Neural crest cell (in vitro differentiated cells): ENCODE measurements around the gene CPNE1. TPM values are rescaled to one million over a fixed set of nuclear protein-coding genes. Genes with fewer than 3 reads are reported as not detected.

Source experiments
- DNase-seq: peaks from one replicate; pipeline ENCODE4 v3.0.0; 2021; ENCODE audit warnings: low read depth, mixed read lengths, low spot score
- H3K27ac Mint-ChIP-seq: one replicate; pipeline ENCODE4 v1.8.0; 2021; ENCODE audit warnings: mild to moderate bottlenecking, mixed read lengths; ENCODE audit not compliant: unreplicated experiment
- H3K27me3 Mint-ChIP-seq: 2 replicates; pipeline ENCODE4 v1.8.0; 2021; ENCODE audit warnings: low read depth, mild to moderate bottlenecking, mixed read lengths
- H3K36me3 Mint-ChIP-seq: 2 replicates; pipeline ENCODE4 v1.8.0; 2021; ENCODE audit warnings: low read depth, mild to moderate bottlenecking, mixed read lengths
- H3K4me1 Mint-ChIP-seq: 2 replicates; pipeline ENCODE4 v1.8.0; 2021; ENCODE audit warnings: mixed read lengths
- H3K4me3 Mint-ChIP-seq: one replicate; pipeline ENCODE4 v1.8.0; 2021; ENCODE audit warnings: mild to moderate bottlenecking, mixed read lengths
- H3K9me3 Mint-ChIP-seq: 2 replicates; pipeline ENCODE4 v1.8.0; 2021; ENCODE audit warnings: mixed read lengths
- total RNA-seq: library from RNA; stranded (reverse); gene quantifications from 2 replicates; pipeline ENCODE4 v1.2.1, GENCODE V29; 2021
- TF ChIP-seq, protein P1 (sequence below): fragments of 200-600 bp; sonication (generic); conservative IDR thresholded peaks from 2 replicates; pipeline ENCODE4 v1.5.0; 2021; ENCODE audit warnings: antibody characterized with exemption, mild to moderate bottlenecking

Gene CPNE1
- total RNA-seq, 1 donor from 2014 or later = 236 TPM

DNA sequence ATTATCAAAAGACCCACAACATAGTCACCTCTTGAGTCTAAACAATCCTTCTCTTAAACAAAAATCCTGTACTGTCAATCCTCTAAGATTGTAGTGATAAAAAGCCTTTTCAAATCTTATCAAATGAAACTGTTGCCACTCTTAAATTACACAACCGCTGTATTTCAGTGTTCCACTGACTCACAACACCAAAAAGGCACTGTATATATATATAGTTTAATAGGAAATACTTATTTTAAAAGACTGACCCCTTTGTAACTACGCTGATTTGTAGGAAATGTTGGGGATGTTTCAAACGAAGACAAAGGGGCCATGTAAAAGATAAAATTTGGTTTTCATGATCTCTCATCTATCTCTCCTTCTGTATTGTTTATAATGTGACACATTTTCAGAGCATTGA, 14.1 kb downstream of the CPNE1 start:
- H3K9me3 Mint-ChIP-seq = no peaks in the 10 kb centered on the region
- H3K4me1 Mint-ChIP-seq = peaks cover 3% of the 10 kb centered on the region
- no peaks in the 10 kb centered on the region for H3K27me3 Mint-ChIP-seq
- no peak overlapping the region for H3K4me3 Mint-ChIP-seq
- no peak overlapping the region for H3K27ac Mint-ChIP-seq
- H3K36me3 Mint-ChIP-seq = no peaks in the 10 kb centered on the region
- no peak for DNase-seq
- TF ChIP-seq, protein P1, sequence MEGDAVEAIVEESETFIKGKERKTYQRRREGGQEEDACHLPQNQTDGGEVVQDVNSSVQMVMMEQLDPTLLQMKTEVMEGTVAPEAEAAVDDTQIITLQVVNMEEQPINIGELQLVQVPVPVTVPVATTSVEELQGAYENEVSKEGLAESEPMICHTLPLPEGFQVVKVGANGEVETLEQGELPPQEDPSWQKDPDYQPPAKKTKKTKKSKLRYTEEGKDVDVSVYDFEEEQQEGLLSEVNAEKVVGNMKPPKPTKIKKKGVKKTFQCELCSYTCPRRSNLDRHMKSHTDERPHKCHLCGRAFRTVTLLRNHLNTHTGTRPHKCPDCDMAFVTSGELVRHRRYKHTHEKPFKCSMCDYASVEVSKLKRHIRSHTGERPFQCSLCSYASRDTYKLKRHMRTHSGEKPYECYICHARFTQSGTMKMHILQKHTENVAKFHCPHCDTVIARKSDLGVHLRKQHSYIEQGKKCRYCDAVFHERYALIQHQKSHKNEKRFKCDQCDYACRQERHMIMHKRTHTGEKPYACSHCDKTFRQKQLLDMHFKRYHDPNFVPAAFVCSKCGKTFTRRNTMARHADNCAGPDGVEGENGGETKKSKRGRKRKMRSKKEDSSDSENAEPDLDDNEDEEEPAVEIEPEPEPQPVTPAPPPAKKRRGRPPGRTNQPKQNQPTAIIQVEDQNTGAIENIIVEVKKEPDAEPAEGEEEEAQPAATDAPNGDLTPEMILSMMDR = no peak

DNA sequence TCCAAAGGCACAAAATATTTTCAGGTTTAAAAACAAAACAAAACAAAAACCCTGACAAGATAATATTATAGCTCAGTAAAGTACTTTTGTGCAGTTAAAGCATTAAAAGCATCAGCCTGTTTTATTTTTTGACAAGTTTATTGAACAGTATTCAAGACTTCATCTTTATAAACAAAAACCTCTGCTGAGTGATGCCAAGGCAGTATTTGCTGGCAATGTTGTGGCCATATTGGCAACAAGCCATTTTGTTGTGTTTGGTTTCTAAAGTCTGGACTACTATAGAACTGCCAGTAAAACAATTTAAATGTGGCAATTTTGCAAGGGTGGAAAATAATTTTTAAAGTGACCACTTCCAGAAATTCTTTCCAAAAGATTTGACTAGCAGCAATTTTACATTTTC, 15.9 kb downstream of the CPNE1 start:
- Mint-ChIP-seq H3K4me1 (peaks cover 3% of the 10 kb centered on the region), H3K36me3 (no peaks in the 10 kb centered on the region), H3K27ac (no peak overlapping the region), H3K9me3 (no peaks in the 10 kb centered on the region), H3K4me3 (no peak overlapping the region), H3K27me3 (no peaks in the 10 kb centered on the region)
- TF ChIP-seq, protein P1 = no peak
- no peak for DNase-seq

DNA sequence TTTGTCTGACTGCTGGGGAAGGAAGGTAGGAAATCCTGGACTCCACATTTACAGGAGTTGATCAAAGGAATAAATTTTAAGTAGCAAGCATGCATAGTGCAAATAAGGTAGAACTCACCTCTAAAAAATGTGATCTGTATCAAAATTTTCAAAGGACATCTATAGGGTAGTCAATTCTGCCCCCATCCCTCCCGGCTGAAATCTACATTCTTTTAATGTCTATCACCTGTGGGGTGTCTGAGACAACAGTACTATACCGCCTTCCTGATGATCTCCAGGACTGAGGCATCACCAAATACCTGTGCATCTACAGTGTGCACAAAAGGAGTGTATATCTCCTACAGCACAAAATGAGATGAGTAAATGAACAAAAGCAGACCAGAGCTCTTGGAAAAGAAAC, 19.9 kb downstream of the CPNE1 start:
- Mint-ChIP-seq H3K36me3 (no peaks in the 10 kb centered on the region), H3K4me1 (peaks cover 10% of the 10 kb centered on the region), H3K27ac (no peak overlapping the region), H3K9me3 (no peaks in the 10 kb centered on the region), H3K27me3 (no peaks in the 10 kb centered on the region), H3K4me3 (no peak overlapping the region)
- TF ChIP-seq, protein P1 = no peak
- no peak for DNase-seq

DNA sequence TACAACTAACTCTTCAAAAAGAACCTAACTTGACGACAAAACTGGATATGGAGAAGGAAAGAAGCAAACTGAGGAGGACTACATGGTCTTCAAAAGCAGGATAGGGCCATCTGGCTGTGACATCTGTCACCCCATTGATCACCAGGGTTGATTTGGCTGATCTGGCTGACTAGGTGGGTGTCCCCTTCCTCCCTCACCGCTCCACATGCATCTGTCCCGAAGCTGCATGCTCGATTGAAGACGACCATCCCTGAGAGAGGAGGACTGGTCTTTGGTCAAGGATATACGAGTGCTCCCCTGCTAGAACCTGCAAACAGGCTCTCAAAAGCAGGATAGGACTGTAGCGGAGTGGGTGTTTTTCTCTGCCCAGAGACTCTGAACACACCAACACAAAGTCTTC, 21.7 kb downstream of the CPNE1 start:
- H3K4me3 Mint-ChIP-seq = no peak overlapping the region
- TF ChIP-seq, protein P1 = no peak
- H3K36me3 Mint-ChIP-seq = no peaks in the 10 kb centered on the region
- H3K9me3 Mint-ChIP-seq = no peaks in the 10 kb centered on the region
- H3K27ac Mint-ChIP-seq = peak overlapping the region; percentile 1
- peaks cover 10% of the 10 kb centered on the region for H3K4me1 Mint-ChIP-seq
- H3K27me3 Mint-ChIP-seq = no peaks in the 10 kb centered on the region
- no peak for DNase-seq

DNA sequence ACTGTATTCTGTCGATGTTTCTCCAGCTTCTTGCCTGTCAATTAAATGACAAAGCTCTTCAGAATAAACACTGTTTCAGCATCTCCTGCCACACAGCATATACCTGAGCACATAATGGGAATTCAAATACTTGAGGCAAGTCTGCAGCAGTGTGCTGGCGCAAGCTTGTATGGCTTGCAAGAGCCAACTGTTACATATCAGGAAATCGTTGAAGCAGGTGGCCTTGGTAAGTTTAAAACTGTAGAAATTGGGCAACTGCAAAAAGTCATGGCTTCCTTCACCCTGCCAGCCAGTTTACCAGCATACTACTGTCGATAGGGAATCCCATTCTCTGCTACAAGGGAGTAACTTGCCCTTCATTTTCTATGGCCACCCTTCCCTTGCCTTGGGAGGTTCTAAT, 23.0 kb downstream of the CPNE1 start:
- H3K27me3 Mint-ChIP-seq = no peaks in the 10 kb centered on the region
- no peak overlapping the region for H3K27ac Mint-ChIP-seq
- no peaks in the 10 kb centered on the region for H3K9me3 Mint-ChIP-seq
- no peaks in the 10 kb centered on the region for H3K36me3 Mint-ChIP-seq
- peaks cover 10% of the 10 kb centered on the region for H3K4me1 Mint-ChIP-seq
- no peak overlapping the region for H3K4me3 Mint-ChIP-seq
- DNase-seq = no peak
- TF ChIP-seq, protein P1 = no peak

DNA sequence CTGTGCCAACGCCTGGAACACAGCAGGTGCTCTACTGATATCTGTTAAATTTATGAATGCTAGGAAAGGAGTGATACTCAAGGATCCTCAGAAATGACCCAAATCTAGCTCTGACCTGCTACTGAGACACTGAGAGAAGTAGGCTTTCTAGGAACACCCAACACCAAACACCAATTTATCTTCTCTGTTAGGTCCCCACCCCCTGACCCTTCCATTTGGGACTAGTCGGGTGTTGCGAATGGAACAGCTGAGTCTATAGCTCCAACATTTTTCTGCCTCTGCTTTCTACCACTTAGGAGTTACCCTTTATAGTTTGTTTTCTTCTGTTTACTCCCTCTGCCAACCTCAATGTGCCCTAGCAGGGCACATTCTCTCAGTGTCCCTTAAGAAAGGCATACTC, 24.0 kb downstream of the CPNE1 start:
- TF ChIP-seq, protein P1 = no peak
- Mint-ChIP-seq H3K36me3 (no peaks in the 10 kb centered on the region), H3K9me3 (no peaks in the 10 kb centered on the region), H3K4me3 (no peak overlapping the region), H3K4me1 (peaks cover 10% of the 10 kb centered on the region), H3K27ac (no peak overlapping the region), H3K27me3 (no peaks in the 10 kb centered on the region)
- no peak for DNase-seq
